Endothelial cell (in vitro differentiated cells): ENCODE data around the gene CEP44. TPM values are rescaled to one million over a fixed set of nuclear protein-coding genes. Genes with fewer than 3 reads are reported as not detected.
"Not testable (repeated sequence)": the region's sequence is repeated elsewhere in the genome, so short reads cannot be mapped to it uniquely, and the experiment has no call there.

ENCODE experiments used
- DNase-seq: peaks from one replicate; pipeline ENCODE4 v3.0.0; 2021; ENCODE audit warnings: low spot score
- H3K27ac Mint-ChIP-seq: one replicate; pipeline ENCODE4 v1.8.0; 2021; ENCODE audit warnings: mixed read lengths, inconsistent platforms; ENCODE audit not compliant: unreplicated experiment
- H3K27me3 Mint-ChIP-seq: one replicate; pipeline ENCODE4 v1.8.0; 2021; ENCODE audit warnings: mild to moderate bottlenecking, moderate library complexity, mixed read lengths, inconsistent platforms; ENCODE audit not compliant: unreplicated experiment
- H3K36me3 Mint-ChIP-seq: one replicate; pipeline ENCODE4 v1.8.0; 2021; ENCODE audit warnings: mild to moderate bottlenecking, low read depth, mixed read lengths, inconsistent platforms; ENCODE audit not compliant: unreplicated experiment
- H3K4me1 Mint-ChIP-seq: one replicate; pipeline ENCODE4 v1.8.0; 2021; ENCODE audit warnings: mild to moderate bottlenecking, mixed read lengths, inconsistent platforms; ENCODE audit not compliant: unreplicated experiment
- H3K4me3 Mint-ChIP-seq: one replicate; pipeline ENCODE4 v1.8.0; 2021; ENCODE audit warnings: mild to moderate bottlenecking, mixed read lengths, inconsistent platforms; ENCODE audit not compliant: unreplicated experiment
- H3K9me3 Mint-ChIP-seq: one replicate; pipeline ENCODE4 v1.8.0; 2021; ENCODE audit warnings: mixed read lengths, inconsistent platforms; ENCODE audit not compliant: unreplicated experiment
- CTCF ChIP-seq: fragments of 200-600 bp; sonication (generic); IDR thresholded peaks from one replicate; pipeline ENCODE4 v1.5.0; 2021; ENCODE audit warnings: antibody characterized with exemption; ENCODE audit not compliant: unreplicated experiment
- total RNA-seq: library from RNA; stranded (reverse); fragmentation: NEBNext Ultra II Directional; extraction: Animal tissue kit (Norgen Biotek cat#: 25700); gene quantifications from one replicate; pipeline ENCODE4 v1.2.1, GENCODE V29; 2021; ENCODE audit not compliant: unreplicated experiment

CEP44 gene
- total RNA-seq, 1 donor from 2014 or later: 9.5 TPM

GRCh38 chr4:174256277-174256713 is 27.4 kb upstream of the CEP44 start:
- no peak for TF ChIP-seq CTCF
- Mint-ChIP-seq H3K4me1 (no peaks in the 10 kb centered on the region), H3K27me3 (no peaks in the 10 kb centered on the region), H3K9me3 (no peaks in the 10 kb centered on the region), H3K4me3 (no peak overlapping the region), H3K36me3 (no peaks in the 10 kb centered on the region), H3K27ac (no peak overlapping the region)
- DNase-seq: no peak

GRCh38 chr4:174259580-174259979 is 24.1 kb upstream of the CEP44 start:
- no peaks in the 10 kb centered on the region for H3K27me3 Mint-ChIP-seq
- no peaks in the 10 kb centered on the region for H3K4me1 Mint-ChIP-seq

GRCh38 chr4:174260099-174260498 is 23.6 kb upstream of the CEP44 start:
- TF ChIP-seq CTCF: no peak
- Mint-ChIP-seq H3K27ac (no peak overlapping the region), H3K4me1 (no peaks in the 10 kb centered on the region), H3K4me3 (no peak overlapping the region), H3K27me3 (no peaks in the 10 kb centered on the region), H3K9me3 (no peaks in the 10 kb centered on the region), H3K36me3 (no peaks in the 10 kb centered on the region)
- DNase-seq: no peak

More at GRCh38 chr4:174259580-174259979, 24.1 kb upstream of the CEP44 start:
- DNase-seq: no peak
- Mint-ChIP-seq H3K9me3 (no peaks in the 10 kb centered on the region), H3K27ac (no peak overlapping the region), H3K36me3 (no peaks in the 10 kb centered on the region), H3K4me3 (no peak overlapping the region)
- no peak for TF ChIP-seq CTCF

GRCh38 chr4:174261432-174261831 is 22.3 kb upstream of the CEP44 start:
- not testable (repeated sequence) for H3K36me3 Mint-ChIP-seq, H3K27me3 Mint-ChIP-seq, H3K27ac Mint-ChIP-seq, H3K4me3 Mint-ChIP-seq, DNase-seq, H3K9me3 Mint-ChIP-seq, H3K4me1 Mint-ChIP-seq

- no peaks in the 10 kb centered on the region for H3K36me3 Mint-ChIP-seq
- H3K27ac Mint-ChIP-seq: no peak overlapping the region
- no peaks in the 10 kb centered on the region for H3K27me3 Mint-ChIP-seq
- no peak overlapping the region for H3K4me3 Mint-ChIP-seq
- H3K4me1 Mint-ChIP-seq: no peaks in the 10 kb centered on the region
- H3K9me3 Mint-ChIP-seq: no peaks in the 10 kb centered on the region
- no peak for DNase-seq
- TF ChIP-seq CTCF: no peak
These were observed 20.9 kb upstream of the CEP44 start for GRCh38 chr4:174262624-174263444.
